Testis (tissue), 2 donors: Measurements from ENCODE around the gene RUSC1.

Experiments
- POLR2A ChIP-seq: fragments of 450-650 bp; IDR thresholded peaks from one replicate; pipeline ENCODE4 v1.6.1; 2017; ENCODE audit warnings: antibody characterized with exemption, mild to moderate bottlenecking, moderate library complexity
- TF ChIP-seq, protein P1 (sequence below), 3 experiments: fragments of 450-650 bp in 2 of 3; fragments of 200-600 bp in 1 of 3; sonication (generic) in 1 of 3; IDR thresholded peaks; one replicate each; pipeline ENCODE4 v1.5.1; 2016 to 2019; ENCODE audit warnings: antibody characterized with exemption in 3 of 3, mild to moderate bottlenecking in 2 of 3, moderate library complexity in 1 of 3

DNA sequence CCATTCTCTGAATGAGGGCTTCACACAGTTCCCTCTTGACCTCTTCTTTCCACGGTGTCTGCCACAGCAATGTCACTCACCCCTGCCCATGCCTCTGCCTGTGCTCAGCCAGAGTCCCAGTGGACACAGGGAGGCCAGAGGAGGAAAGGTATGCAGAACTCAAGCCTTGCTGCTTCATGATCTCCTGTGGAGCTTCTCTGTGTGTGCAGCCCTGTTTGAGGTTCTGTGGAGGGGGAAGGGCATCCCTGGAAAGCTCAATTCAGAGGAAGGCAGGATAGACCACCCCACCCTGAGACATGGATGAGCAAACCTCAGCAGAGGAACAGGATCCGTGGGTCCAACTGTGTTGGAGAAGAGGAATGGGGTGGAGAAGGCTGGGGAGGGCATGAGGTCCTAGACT lies 41.4 kb upstream of the RUSC1 start:
- TF ChIP-seq, protein P1, sequence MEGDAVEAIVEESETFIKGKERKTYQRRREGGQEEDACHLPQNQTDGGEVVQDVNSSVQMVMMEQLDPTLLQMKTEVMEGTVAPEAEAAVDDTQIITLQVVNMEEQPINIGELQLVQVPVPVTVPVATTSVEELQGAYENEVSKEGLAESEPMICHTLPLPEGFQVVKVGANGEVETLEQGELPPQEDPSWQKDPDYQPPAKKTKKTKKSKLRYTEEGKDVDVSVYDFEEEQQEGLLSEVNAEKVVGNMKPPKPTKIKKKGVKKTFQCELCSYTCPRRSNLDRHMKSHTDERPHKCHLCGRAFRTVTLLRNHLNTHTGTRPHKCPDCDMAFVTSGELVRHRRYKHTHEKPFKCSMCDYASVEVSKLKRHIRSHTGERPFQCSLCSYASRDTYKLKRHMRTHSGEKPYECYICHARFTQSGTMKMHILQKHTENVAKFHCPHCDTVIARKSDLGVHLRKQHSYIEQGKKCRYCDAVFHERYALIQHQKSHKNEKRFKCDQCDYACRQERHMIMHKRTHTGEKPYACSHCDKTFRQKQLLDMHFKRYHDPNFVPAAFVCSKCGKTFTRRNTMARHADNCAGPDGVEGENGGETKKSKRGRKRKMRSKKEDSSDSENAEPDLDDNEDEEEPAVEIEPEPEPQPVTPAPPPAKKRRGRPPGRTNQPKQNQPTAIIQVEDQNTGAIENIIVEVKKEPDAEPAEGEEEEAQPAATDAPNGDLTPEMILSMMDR (IDR thresholded peaks at IDR 0.05): no peak
- TF ChIP-seq POLR2A: no peak
